Upper lobe of right lung (tissue), 1 donor: ENCODE results near the gene BOC. TPM values are rescaled to one million over a fixed set of nuclear protein-coding genes. Genes with fewer than 3 reads are reported as not detected.

Source experiments
- ATAC-seq: fragments of 200-7000 bp; cut with Tn5 transposase; one replicate; pipeline ENCODE4 v1.9.1; 2020; ENCODE audit warnings: mild to moderate bottlenecking, moderate library complexity
- DNase-seq: peaks from one replicate; pipeline ENCODE4 v3.0.0-alpha.2; 2020
- H3K27ac ChIP-seq: fragments of 200-600 bp; one replicate; pipeline ENCODE4 v1.8.0; 2022
- H3K27me3 ChIP-seq: fragments of 200-600 bp; one replicate; pipeline ENCODE4 v1.8.0; 2022; ENCODE audit warnings: mild to moderate bottlenecking
- H3K36me3 ChIP-seq: fragments of 200-600 bp; one replicate; pipeline ENCODE4 v1.8.0; 2022
- H3K4me1 ChIP-seq: fragments of 200-600 bp; one replicate; pipeline ENCODE4 v1.8.0; 2022
- H3K4me3 ChIP-seq: fragments of 200-600 bp; one replicate; pipeline ENCODE4 v1.8.0; 2022; ENCODE audit warnings: mild to moderate bottlenecking
- H3K9me3 ChIP-seq: fragments of 200-600 bp; one replicate; pipeline ENCODE4 v1.8.0; 2022
- intact Hi-C: fragments of 100-400 bp; cut with DNase I; formaldehyde crosslinking; loops from one replicate; pipeline ENCODE4 v1.11.0; 2022
- total RNA-seq: library from RNA; stranded (reverse); fragmentation: NEBNext Ultra II Directional; extraction: Animal tissue kit (Norgen Biotek cat#: 25700); gene quantifications from one replicate; pipeline ENCODE4 v1.2.1, GENCODE V29; 2021
- TF ChIP-seq, protein P1 (sequence below): fragments of 200-600 bp; IDR thresholded peaks from one replicate; pipeline ENCODE4 v1.8.0; 2022; ENCODE audit warnings: antibody characterized with exemption
- donor health status: DM: no; HTN: yes; CAD: no; lungs with severe emphysema.

BOC gene
- total RNA-seq, 1 donor from 2014 or later: 6.1 TPM

DNA sequence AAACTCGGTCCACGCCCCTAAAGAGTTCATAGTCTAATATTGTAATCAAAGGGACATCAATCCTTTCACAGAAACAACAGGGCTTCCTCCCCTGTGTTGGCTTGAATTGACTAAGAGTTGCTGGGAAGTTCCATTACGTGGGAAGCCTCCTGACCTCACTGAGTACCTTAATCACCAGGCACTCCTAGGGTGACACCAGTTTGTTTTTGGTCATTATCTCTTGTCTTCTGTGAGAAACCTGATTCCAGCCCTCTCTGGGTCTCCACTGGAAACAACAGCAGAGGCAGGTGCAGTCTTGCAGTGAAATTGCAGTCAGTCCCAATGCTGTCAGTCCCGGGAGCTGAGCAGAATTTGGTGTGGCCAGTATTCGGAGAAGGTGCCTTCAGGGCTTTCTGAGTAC, 55.4 kb downstream of the BOC start:
- DNase-seq (no peak), ATAC-seq (no peak)
- TF ChIP-seq, protein P1, sequence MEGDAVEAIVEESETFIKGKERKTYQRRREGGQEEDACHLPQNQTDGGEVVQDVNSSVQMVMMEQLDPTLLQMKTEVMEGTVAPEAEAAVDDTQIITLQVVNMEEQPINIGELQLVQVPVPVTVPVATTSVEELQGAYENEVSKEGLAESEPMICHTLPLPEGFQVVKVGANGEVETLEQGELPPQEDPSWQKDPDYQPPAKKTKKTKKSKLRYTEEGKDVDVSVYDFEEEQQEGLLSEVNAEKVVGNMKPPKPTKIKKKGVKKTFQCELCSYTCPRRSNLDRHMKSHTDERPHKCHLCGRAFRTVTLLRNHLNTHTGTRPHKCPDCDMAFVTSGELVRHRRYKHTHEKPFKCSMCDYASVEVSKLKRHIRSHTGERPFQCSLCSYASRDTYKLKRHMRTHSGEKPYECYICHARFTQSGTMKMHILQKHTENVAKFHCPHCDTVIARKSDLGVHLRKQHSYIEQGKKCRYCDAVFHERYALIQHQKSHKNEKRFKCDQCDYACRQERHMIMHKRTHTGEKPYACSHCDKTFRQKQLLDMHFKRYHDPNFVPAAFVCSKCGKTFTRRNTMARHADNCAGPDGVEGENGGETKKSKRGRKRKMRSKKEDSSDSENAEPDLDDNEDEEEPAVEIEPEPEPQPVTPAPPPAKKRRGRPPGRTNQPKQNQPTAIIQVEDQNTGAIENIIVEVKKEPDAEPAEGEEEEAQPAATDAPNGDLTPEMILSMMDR: no peak
- Histone ChIP-seq H3K27me3 (no peaks in the 10 kb centered on the region), H3K9me3 (no peaks in the 10 kb centered on the region), H3K4me1 (peaks cover 6% of the 10 kb centered on the region), H3K36me3 (no peaks in the 10 kb centered on the region), H3K27ac (no peak overlapping the region), H3K4me3 (no peak overlapping the region)
- intact Hi-C loops: no loop called here

DNA sequence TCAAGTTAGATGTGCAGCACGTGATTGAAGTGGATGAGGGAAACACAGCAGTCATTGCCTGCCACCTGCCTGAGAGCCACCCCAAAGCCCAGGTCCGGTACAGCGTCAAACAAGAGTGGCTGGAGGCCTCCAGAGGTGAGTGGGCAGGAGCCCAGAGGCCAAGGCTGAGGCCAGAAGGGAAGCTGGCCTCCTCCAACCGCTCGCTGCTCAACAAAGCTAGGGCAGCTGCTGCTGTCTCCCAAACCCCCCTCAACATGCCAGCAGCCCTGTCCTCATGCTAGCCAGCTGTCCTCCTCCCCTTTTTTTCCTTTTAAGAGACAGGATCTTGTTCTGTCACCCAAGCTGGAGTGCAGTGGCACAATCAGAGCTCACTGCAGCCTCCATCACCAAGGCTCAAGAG, 57.0 kb downstream of the BOC start:
- no peaks in the 10 kb centered on the region for H3K36me3 ChIP-seq
- TF ChIP-seq, protein P1: no peak
- ATAC-seq (no peak), DNase-seq (no peak)
- H3K9me3 ChIP-seq: no peaks in the 10 kb centered on the region
- no peaks in the 10 kb centered on the region for H3K4me1 ChIP-seq
- intact Hi-C loops: no loop called here
- no peaks in the 10 kb centered on the region for H3K27me3 ChIP-seq
- no peak overlapping the region for H3K27ac ChIP-seq
- H3K4me3 ChIP-seq: no peak overlapping the region

DNA sequence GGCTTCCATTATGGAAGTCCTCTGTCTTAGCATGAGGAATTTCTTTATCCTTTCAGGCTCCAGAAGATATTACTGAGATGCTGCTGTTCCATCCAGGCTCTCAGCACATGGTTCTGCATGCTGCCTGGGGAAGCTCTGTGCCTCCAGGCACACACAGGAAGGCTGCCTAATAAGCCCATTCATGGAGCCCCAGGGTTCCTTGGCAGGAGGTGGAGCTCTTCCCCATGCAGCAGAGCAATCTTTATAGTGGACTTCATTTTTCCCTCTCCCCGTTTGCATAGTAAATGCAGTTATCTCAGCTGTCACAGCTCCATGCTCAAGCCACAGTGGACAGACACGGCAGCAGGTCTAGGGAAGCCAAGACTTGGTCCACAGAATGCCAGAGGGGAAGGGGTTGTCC, 57.6 kb downstream of the BOC start:
- TF ChIP-seq, protein P1: no peak
- no peak overlapping the region for H3K27ac ChIP-seq
- DNase-seq (no peak), ATAC-seq (no peak)
- no peak overlapping the region for H3K4me3 ChIP-seq
- H3K36me3 ChIP-seq: no peaks in the 10 kb centered on the region
- H3K27me3 ChIP-seq: no peaks in the 10 kb centered on the region
- intact Hi-C loops: no loop called here
- H3K9me3 ChIP-seq: no peaks in the 10 kb centered on the region
- no peaks in the 10 kb centered on the region for H3K4me1 ChIP-seq

DNA sequence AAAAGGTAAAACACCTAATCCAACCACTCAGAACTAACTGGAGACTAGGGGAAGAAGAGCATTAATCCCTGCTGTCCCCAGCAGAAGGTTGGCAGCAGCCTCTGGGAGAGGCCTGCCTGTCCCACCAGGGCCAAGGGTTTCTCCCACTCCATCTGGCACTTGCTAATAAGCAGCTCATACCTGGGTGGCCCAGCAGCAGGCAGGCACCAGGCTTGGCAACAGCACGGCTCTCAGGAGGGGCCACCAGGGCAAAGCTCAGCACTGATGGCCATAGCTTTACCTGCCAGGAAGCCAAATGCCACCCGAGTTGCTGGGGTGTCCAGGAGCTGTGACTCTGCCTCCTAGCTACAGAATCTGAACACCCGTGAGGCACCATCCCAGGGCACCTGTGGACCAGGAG, 58.3 kb downstream of the BOC start:
- H3K4me3 ChIP-seq: no peak overlapping the region
- H3K9me3 ChIP-seq: no peaks in the 10 kb centered on the region
- intact Hi-C loops: no loop called here
- H3K27ac ChIP-seq: no peak overlapping the region
- no peak for DNase-seq
- H3K36me3 ChIP-seq: no peaks in the 10 kb centered on the region
- TF ChIP-seq, protein P1: no peak
- no peak for ATAC-seq
- H3K27me3 ChIP-seq: no peaks in the 10 kb centered on the region
- H3K4me1 ChIP-seq: no peaks in the 10 kb centered on the region

DNA sequence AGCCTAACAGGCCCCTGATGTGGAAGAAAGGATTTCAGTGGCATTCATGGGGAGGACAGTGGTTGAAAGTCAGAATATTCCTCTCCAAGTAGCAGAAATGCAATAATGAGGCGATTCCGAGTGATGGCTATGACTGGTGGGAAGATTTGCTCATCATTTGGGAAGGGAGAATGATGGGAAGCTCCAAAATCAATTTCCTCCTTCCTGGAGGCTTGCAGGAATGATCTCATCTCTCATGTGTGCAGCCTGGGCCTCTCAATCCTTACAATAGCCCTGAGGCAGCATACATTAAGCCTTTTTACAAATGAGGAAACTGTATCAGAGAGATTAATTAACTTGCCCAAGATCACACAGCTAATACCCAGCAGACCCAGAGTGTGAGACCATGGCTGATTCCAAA, 58.7 kb downstream of the BOC start:
- no peaks in the 10 kb centered on the region for H3K4me1 ChIP-seq
- H3K36me3 ChIP-seq: no peaks in the 10 kb centered on the region
- ATAC-seq (no peak), DNase-seq (no peak)
- H3K4me3 ChIP-seq: no peak overlapping the region
- no peaks in the 10 kb centered on the region for H3K9me3 ChIP-seq
- TF ChIP-seq, protein P1: no peak
- intact Hi-C loops: no loop called here
- no peaks in the 10 kb centered on the region for H3K27me3 ChIP-seq
- H3K27ac ChIP-seq: no peak overlapping the region

DNA sequence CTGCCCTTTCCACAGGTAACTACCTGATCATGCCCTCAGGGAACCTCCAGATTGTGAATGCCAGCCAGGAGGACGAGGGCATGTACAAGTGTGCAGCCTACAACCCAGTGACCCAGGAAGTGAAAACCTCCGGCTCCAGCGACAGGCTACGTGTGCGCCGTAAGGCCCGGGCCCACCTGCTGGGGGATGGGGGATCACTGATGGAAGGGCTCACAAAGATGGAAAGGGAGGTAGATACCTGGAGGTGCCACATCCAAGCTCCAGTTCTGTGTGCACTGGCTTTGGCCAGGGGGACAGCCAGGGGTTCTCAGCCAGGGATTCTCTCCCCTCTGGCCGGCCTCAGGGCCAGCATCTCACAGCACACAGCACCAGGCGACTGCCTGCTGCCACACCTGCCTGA, 59.4 kb downstream of the BOC start:
- H3K27me3 ChIP-seq: no peaks in the 10 kb centered on the region
- H3K36me3 ChIP-seq: no peaks in the 10 kb centered on the region
- no peaks in the 10 kb centered on the region for H3K4me1 ChIP-seq
- ATAC-seq (no peak), DNase-seq (no peak)
- intact Hi-C loops: no loop called here
- H3K4me3 ChIP-seq: no peak overlapping the region
- no peak overlapping the region for H3K27ac ChIP-seq
- TF ChIP-seq, protein P1: no peak
- H3K9me3 ChIP-seq: no peaks in the 10 kb centered on the region
